ENCODE measurements around the gene SMIM45.

Gene SMIM45

GRCh38 chr22:41976961-41977566, 25.1 kb downstream of the SMIM45 start:
- Histone ChIP-seq H3K27me3 (replicated peaks; ENCODE audit: control insufficient read depth, insufficient read depth, low read length) (peaks cover 64% of the 10 kb centered on the region), H3K4me1 (ENCODE audit: control insufficient read depth, insufficient read depth, low read length) (peaks cover 5% of the 10 kb centered on the region), H3K9ac (ENCODE audit: low read length) (no peak overlapping the region), H3K9me3 (ENCODE audit: control insufficient read depth, low read length) (no peaks in the 10 kb centered on the region), H3K4me3 (ENCODE audit: low read length) (no peak overlapping the region), H3K36me3 (ENCODE audit: control insufficient read depth, insufficient read depth, low read length, severe bottlenecking) (no peaks in the 10 kb centered on the region)
- DNase-seq (ENCODE audit: low read depth), result peak; percentile 19

- H3K9me3 ChIP-seq (ENCODE audit: control insufficient read depth, low read length), result no peaks in the 10 kb centered on the region
- H3K4me3 ChIP-seq (ENCODE audit: low read length), result no peak overlapping the region
- peaks cover 14% of the 10 kb centered on the region for H3K4me1 ChIP-seq (ENCODE audit: control insufficient read depth, insufficient read depth, low read length)
- no peak for DNase-seq (ENCODE audit: low read depth)
- H3K27me3 ChIP-seq (replicated peaks; ENCODE audit: control insufficient read depth, insufficient read depth, low read length), result peaks cover 53% of the 10 kb centered on the region
- H3K36me3 ChIP-seq (ENCODE audit: control insufficient read depth, insufficient read depth, low read length, severe bottlenecking), result no peaks in the 10 kb centered on the region
- H3K9ac ChIP-seq (ENCODE audit: low read length), result no peak overlapping the region
Observed at GRCh38 chr22:41978732-41979131, 26.8 kb downstream of the SMIM45 start.

- no peak overlapping the region for H3K9ac ChIP-seq (ENCODE audit: low read length)
- no peak overlapping the region for H3K4me3 ChIP-seq (ENCODE audit: low read length)
- no peaks in the 10 kb centered on the region for H3K9me3 ChIP-seq (ENCODE audit: control insufficient read depth, low read length)
- no peaks in the 10 kb centered on the region for H3K36me3 ChIP-seq (ENCODE audit: control insufficient read depth, insufficient read depth, low read length, severe bottlenecking)
- H3K27me3 ChIP-seq (replicated peaks; ENCODE audit: control insufficient read depth, insufficient read depth, low read length), result peaks cover 53% of the 10 kb centered on the region
- no peak for DNase-seq (ENCODE audit: low read depth)
- peaks cover 18% of the 10 kb centered on the region for H3K4me1 ChIP-seq (ENCODE audit: control insufficient read depth, insufficient read depth, low read length)
Observed at GRCh38 chr22:41979423-41980250, 27.7 kb downstream of the SMIM45 start.

GRCh38 chr22:41982865-41983264, 30.9 kb downstream of the SMIM45 start:
- no peak for DNase-seq (ENCODE audit: low read depth)
- Histone ChIP-seq H3K9me3 (ENCODE audit: control insufficient read depth, low read length) (no peaks in the 10 kb centered on the region), H3K36me3 (ENCODE audit: control insufficient read depth, insufficient read depth, low read length, severe bottlenecking) (no peaks in the 10 kb centered on the region), H3K4me1 (ENCODE audit: control insufficient read depth, insufficient read depth, low read length) (peaks cover 13% of the 10 kb centered on the region), H3K9ac (ENCODE audit: low read length) (no peak overlapping the region), H3K4me3 (ENCODE audit: low read length) (no peak overlapping the region), H3K27me3 (replicated peaks; ENCODE audit: control insufficient read depth, insufficient read depth, low read length) (peaks cover 47% of the 10 kb centered on the region)

- Histone ChIP-seq H3K4me1 (ENCODE audit: control insufficient read depth, insufficient read depth, low read length) (peaks cover 13% of the 10 kb centered on the region), H3K9me3 (ENCODE audit: control insufficient read depth, low read length) (no peaks in the 10 kb centered on the region), H3K4me3 (ENCODE audit: low read length) (no peak overlapping the region), H3K27me3 (replicated peaks; ENCODE audit: control insufficient read depth, insufficient read depth, low read length) (peaks cover 41% of the 10 kb centered on the region), H3K9ac (ENCODE audit: low read length) (no peak overlapping the region), H3K36me3 (ENCODE audit: control insufficient read depth, insufficient read depth, low read length, severe bottlenecking) (no peaks in the 10 kb centered on the region)
- DNase-seq (ENCODE audit: low read depth), result peak; percentile 94
Observed at GRCh38 chr22:41983513-41984405, 31.8 kb downstream of the SMIM45 start.

GRCh38 chr22:41987276-41987675, 35.3 kb downstream of the SMIM45 start:
- DNase-seq (ENCODE audit: low read depth), result no peak
- Histone ChIP-seq H3K9me3 (ENCODE audit: control insufficient read depth, low read length) (no peaks in the 10 kb centered on the region), H3K4me1 (ENCODE audit: control insufficient read depth, insufficient read depth, low read length) (peaks cover 13% of the 10 kb centered on the region), H3K4me3 (ENCODE audit: low read length) (no peak overlapping the region), H3K36me3 (ENCODE audit: control insufficient read depth, insufficient read depth, low read length, severe bottlenecking) (no peaks in the 10 kb centered on the region), H3K27me3 (replicated peaks; ENCODE audit: control insufficient read depth, insufficient read depth, low read length) (peaks cover 42% of the 10 kb centered on the region), H3K9ac (ENCODE audit: low read length) (no peak overlapping the region)

- no peak for DNase-seq (ENCODE audit: low read depth)
- Histone ChIP-seq H3K36me3 (ENCODE audit: control insufficient read depth, insufficient read depth, low read length, severe bottlenecking) (no peaks in the 10 kb centered on the region), H3K4me3 (ENCODE audit: low read length) (no peak overlapping the region), H3K4me1 (ENCODE audit: control insufficient read depth, insufficient read depth, low read length) (no peaks in the 10 kb centered on the region), H3K27me3 (replicated peaks; ENCODE audit: control insufficient read depth, insufficient read depth, low read length) (peaks cover 55% of the 10 kb centered on the region), H3K9me3 (ENCODE audit: control insufficient read depth, low read length) (no peaks in the 10 kb centered on the region), H3K9ac (ENCODE audit: low read length) (no peak overlapping the region)
Observed at GRCh38 chr22:41989246-41989645, 37.3 kb downstream of the SMIM45 start.

GRCh38 chr22:41991111-41991510, 39.2 kb downstream of the SMIM45 start:
- Histone ChIP-seq H3K27me3 (replicated peaks; ENCODE audit: control insufficient read depth, insufficient read depth, low read length) (peaks cover 55% of the 10 kb centered on the region), H3K4me1 (ENCODE audit: control insufficient read depth, insufficient read depth, low read length) (no peaks in the 10 kb centered on the region), H3K9me3 (ENCODE audit: control insufficient read depth, low read length) (no peaks in the 10 kb centered on the region), H3K36me3 (ENCODE audit: control insufficient read depth, insufficient read depth, low read length, severe bottlenecking) (no peaks in the 10 kb centered on the region), H3K9ac (ENCODE audit: low read length) (no peak overlapping the region), H3K4me3 (ENCODE audit: low read length) (no peak overlapping the region)
- DNase-seq (ENCODE audit: low read depth), result no peak

GRCh38 chr22:41992496-41992895, 40.5 kb downstream of the SMIM45 start:
- H3K4me1 ChIP-seq (ENCODE audit: control insufficient read depth, insufficient read depth, low read length), result no peaks in the 10 kb centered on the region
- H3K9ac ChIP-seq (ENCODE audit: low read length), result no peak overlapping the region
- no peaks in the 10 kb centered on the region for H3K36me3 ChIP-seq (ENCODE audit: control insufficient read depth, insufficient read depth, low read length, severe bottlenecking)
- no peak for DNase-seq (ENCODE audit: low read depth)
- no peak overlapping the region for H3K4me3 ChIP-seq (ENCODE audit: low read length)
- no peaks in the 10 kb centered on the region for H3K9me3 ChIP-seq (ENCODE audit: control insufficient read depth, low read length)
- peaks cover 59% of the 10 kb centered on the region for H3K27me3 ChIP-seq (replicated peaks; ENCODE audit: control insufficient read depth, insufficient read depth, low read length)

- Histone ChIP-seq H3K9ac (ENCODE audit: low read length) (no peak overlapping the region), H3K4me1 (ENCODE audit: control insufficient read depth, insufficient read depth, low read length) (no peaks in the 10 kb centered on the region), H3K4me3 (ENCODE audit: low read length) (no peak overlapping the region), H3K27me3 (replicated peaks; ENCODE audit: control insufficient read depth, insufficient read depth, low read length) (peaks cover 55% of the 10 kb centered on the region), H3K9me3 (ENCODE audit: control insufficient read depth, low read length) (no peaks in the 10 kb centered on the region), H3K36me3 (ENCODE audit: control insufficient read depth, insufficient read depth, low read length, severe bottlenecking) (no peaks in the 10 kb centered on the region)
- no peak for DNase-seq (ENCODE audit: low read depth)
Observed at GRCh38 chr22:41995211-41995610, 43.3 kb downstream of the SMIM45 start.

GRCh38 chr22:41996826-41997225, 44.9 kb downstream of the SMIM45 start:
- DNase-seq (ENCODE audit: low read depth), result no peak
- no peak overlapping the region for H3K9ac ChIP-seq (ENCODE audit: low read length)
- no peak overlapping the region for H3K4me3 ChIP-seq (ENCODE audit: low read length)
- H3K9me3 ChIP-seq (ENCODE audit: control insufficient read depth, low read length), result no peaks in the 10 kb centered on the region
- H3K27me3 ChIP-seq (replicated peaks; ENCODE audit: control insufficient read depth, insufficient read depth, low read length), result peaks cover 46% of the 10 kb centered on the region
- no peaks in the 10 kb centered on the region for H3K36me3 ChIP-seq (ENCODE audit: control insufficient read depth, insufficient read depth, low read length, severe bottlenecking)
- no peaks in the 10 kb centered on the region for H3K4me1 ChIP-seq (ENCODE audit: control insufficient read depth, insufficient read depth, low read length)
